ENCODE results near the gene NCF2.

The NCF2 gene

DNA sequence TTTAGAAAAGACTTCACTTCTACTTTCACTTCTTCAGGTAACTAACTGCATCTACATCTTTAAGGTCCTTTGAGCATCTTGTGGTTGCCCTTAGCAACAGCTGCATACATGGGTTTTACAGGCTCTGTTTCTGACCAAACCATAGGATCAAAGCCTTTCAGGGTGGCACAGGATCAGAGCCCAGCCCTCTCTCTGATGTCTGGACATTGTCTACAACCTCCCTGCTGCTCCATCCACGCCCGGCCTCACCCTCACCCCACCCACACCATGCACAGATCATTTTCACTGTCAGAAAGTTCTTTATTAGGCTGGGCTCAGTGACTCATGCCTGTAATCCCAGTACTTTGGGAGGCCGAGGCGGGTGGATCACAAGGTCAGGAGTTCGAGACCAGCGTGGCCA, 5.2 kb downstream of the NCF2 start:
- DNase-seq (ENCODE audit: low read depth in 4 of 4, low spot score in 1 of 4) = no peak

DNA sequence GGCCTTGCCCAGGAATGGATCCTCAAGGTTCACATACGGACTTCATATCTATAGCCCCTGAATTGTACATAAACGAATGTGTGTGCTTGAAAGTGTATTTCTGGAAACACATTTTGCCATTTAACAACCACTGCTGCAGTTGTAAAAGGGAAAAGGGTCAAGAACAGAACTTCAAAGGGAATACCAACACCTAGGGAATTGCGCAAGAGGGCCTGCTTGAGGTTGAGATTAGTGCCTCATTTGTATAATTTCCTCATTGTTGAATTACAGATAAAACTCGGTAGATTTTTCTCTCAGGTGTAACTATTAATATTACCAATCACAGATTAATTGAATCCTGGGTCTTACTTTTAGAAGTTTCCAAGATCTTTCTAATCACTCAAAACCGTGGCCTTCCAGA, 6.1 kb downstream of the NCF2 start:
- DNase-seq (ENCODE audit: low read depth in 4 of 4, low spot score in 1 of 4) = no peak

DNA sequence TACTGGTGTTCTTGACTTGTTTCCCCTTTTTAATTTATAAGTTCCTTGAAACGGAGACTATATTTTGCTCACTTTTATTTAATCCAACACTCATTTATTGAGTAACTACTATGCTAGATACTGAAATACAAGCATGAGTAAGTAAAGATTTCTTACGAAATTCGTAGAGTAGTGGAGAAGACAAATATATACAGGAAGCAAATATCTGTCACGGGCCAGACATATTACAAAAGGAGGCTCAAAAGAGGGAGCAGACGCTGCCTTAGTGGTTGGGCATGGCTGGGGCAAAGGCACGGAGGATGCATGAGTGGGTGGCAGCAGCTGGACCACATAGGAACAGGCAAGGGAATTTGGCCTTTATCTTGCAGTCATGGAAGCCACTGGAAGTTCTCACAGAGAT, 6.8 kb downstream of the NCF2 start:
- DNase-seq (ENCODE audit: low read depth in 4 of 4, low spot score in 1 of 4) = no peak

DNA sequence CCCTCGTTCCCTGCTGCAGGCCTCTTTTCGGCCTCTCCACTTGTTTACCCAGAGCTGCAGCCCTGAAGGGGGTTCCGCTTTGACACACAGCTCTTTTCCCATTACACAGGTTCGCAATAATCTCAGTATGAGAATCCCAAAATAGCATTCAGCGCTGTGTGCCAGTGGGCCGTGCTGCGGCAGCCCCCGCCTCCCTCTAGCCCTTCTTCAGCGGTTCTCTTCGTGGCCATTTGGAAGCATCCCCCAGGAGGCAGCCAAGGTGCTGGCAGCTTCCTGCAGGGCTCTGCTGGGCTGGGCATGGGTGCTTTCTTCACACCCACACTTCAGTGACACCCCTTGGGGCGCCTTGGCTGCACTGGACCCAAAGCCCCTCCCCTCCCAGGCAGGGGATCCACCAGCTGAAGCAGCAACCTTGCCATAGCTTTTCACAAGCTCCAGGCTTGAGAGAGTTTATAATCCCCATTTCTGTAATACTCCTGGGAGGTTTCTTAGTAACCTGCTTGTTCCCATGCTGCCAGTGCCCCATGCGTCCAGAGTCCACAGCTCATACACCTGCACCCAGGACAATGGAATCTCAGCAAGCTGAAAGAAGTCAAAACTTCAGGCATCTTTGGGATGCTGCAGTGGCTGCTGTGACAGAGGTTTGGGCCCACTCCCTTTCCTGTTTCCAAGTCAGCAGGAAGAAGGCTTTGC, 8.1 kb downstream of the NCF2 start:
- no peak for DNase-seq (ENCODE audit: low read depth in 4 of 4, low spot score in 1 of 4)

DNA sequence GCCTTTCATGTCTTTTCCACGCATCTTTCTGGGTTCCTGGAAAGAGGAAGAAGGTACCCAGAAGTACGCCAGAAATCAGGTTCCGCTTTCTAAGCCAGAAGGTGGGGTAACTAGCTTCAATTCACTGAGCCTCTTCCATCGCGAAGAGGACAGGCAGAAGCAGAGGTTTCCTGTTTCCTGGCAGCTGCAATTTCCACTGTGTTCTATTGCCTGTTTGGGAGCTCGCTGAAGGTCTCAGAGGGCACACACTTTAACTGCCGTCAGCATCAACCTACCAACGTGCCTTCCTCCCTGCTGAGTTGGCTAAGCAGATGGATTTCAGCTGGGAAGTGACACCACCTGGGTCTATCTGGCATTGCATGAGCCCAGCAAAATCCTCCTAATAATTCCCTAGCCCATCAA, 10.0 kb downstream of the NCF2 start:
- DNase-seq (ENCODE audit: low read depth in 4 of 4, low spot score in 1 of 4) = no peak

DNA sequence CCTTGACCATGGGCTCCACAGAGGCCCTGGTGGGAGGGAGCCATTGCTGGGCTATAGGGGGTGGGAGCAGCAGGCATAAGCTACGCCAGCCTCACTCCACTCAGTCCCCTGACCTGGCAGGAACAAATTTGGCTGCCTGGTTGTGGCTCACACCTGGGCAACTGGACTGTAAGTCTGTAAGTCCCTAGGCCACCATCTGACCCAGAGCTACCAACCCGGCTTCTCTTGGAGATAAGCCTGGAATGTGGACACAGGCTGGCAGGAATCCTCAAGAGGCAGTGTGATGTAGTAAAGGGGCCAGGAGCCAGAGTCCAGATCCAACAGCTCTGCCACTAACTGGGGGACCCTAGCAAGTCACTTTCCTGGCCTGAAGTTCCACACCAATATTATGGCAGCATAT, 11.4 kb downstream of the NCF2 start:
- DNase-seq (ENCODE audit: low read depth in 4 of 4, low spot score in 1 of 4) = no peak

DNA sequence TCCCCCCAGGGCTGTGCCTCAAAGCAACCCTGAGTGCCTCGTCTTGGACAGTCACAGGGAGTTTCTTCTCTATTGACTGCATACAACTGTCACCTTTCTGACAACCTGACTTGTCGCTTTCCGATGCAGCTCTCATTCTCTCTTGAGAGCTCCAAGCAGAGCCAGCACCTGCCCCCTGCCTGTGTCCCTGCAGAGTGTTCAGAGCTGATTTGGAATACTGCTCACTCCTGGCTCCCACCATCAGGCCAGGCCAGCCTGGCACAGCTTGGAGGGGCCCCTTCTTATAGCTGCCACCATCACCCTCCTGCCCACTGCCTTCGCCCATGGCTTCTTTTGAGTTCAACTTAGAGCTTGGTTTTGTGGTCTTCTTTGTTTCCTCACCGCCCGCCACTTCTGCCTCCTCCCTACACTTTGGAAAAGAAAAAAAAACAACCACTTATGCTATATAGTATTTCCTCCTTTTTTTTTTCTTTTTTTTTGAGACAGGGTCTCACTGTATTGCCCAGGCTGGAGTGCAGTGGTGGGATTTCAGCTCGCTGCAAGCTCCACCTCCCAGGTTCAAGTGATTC, 12.3 kb downstream of the NCF2 start:
- DNase-seq (ENCODE audit: low read depth in 4 of 4, low spot score in 1 of 4) = no peak

DNA sequence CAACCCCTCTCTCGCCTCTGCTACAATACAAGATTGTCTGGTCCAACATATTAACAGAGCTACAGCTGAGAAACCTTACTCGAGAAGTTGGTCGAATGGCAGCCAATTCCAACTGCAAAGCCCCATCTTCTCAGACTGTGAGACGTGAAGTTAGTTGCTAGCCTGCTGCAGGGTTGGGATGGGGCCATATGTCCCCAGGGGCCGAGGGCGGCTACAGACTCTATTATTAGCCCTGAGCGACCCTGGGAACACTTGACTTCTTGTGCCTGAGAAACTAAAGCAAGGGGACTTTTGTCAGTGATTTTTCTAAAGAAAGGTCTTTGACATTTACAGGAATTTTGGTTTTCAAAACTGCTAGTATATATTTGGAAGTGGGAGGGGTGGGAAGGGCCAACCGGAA, 13.7 kb downstream of the NCF2 start:
- no peak for DNase-seq (ENCODE audit: low read depth in 4 of 4, low spot score in 1 of 4)

DNA sequence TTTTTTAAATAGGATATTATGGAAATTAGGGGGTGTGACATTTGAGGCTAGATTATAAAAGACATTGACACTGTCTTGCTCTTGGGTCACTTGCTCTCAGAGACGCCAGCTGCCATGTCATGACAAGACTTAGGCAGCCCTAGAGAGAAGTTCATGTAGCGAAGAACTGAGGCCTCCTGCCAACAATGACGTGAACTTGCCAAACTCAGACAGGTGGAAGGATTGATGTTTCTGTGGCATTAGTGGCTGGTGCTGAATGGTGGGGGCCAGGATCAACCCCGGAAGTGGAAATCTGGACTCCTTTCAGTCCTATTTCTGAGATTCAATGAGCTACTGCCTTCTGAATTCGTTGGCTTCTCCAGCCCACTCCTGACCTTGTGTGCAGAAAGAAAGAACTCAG, 14.7 kb downstream of the NCF2 start:
- no peak for DNase-seq (ENCODE audit: low read depth in 4 of 4, low spot score in 1 of 4)

DNA sequence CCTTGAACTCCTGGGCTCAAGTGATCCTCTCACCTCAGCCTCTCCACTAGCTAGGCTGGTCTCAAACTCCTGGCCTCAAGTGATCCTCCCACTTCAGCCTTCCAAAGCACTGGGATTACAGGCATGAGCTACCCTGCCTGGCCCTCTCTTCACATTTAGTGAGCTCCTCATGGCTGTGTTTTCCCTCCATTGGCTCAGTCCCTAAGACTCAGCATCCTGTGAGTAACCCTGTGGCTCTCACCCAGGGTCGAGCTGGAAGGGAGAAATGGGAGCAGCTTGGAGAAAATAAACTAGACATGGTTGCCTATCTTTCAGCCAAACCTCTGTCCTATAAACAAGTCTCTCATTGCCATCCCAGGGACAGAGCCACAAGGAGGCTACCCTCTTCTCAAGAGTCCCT, 17.5 kb downstream of the NCF2 start:
- DNase-seq (ENCODE audit: low read depth in 4 of 4, low spot score in 1 of 4) = no peak

DNA sequence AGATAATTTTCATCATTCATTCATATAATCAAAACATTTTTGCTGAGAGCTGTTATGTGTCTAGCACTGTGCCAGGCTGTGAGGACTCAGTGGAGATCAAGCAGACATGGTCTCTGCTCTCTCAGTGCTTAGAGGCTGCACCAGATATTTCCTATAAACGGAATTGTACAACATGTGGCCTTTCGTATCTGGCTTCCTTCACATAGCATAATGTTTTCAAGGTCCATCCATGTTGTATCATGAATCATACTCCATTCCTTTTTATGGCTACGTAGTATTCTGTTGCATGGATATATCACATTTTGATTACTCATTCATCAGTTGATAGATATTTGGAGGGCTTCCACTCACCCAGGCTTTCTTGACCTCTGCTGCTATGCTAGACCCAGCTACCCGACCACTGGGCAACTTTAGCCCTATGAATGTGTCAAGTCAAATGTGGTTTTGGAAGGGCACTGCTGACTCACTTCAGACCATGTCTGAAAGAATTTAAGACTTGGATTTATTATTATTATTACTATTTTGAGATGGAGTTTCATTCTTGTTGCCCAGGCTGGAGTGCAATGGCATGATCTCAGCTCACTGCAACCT, 18.5 kb downstream of the NCF2 start:
- DNase-seq (ENCODE audit: low read depth in 4 of 4, low spot score in 1 of 4) = no peak

DNA sequence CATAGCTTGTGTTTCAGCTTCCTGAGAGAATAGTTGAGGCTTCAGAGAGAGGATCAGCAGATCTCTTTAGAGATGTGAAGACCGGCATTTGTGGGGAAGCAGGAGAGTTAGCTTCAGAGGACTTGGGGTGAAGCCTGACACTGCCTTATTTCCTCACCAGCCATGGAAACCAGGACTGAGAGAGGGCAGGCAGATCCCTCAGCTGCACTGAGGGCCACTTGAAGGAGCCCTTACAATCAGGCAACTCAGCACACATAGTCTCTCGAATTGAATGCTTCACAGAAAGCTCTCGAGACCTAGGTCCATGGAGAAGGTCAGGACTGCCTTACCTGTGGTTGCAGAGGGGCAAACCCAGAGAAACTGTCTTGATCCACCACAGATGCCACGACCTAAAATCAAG, 19.8 kb downstream of the NCF2 start:
- no peak for DNase-seq (ENCODE audit: low read depth in 4 of 4, low spot score in 1 of 4)

DNA sequence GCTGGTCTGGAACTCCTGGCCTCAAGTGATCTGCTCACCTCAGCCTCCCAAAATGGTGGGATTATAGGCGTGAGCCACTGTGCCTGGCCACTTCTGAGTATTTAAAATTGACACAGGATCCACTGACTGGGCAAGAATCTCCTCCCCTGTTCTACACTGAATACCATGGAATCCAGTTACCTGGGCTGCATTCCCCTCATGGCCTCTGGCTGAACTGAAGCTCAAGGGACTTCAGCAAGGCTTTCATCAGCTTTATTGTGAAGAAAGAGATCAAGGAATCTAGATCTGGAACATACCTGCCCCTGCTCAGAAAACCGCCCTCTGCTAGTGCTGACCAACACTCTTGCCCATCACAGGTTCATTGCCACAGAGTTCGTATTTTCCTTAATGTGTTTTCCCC, 20.5 kb downstream of the NCF2 start:
- DNase-seq (ENCODE audit: low read depth in 4 of 4, low spot score in 1 of 4) = no peak

DNA sequence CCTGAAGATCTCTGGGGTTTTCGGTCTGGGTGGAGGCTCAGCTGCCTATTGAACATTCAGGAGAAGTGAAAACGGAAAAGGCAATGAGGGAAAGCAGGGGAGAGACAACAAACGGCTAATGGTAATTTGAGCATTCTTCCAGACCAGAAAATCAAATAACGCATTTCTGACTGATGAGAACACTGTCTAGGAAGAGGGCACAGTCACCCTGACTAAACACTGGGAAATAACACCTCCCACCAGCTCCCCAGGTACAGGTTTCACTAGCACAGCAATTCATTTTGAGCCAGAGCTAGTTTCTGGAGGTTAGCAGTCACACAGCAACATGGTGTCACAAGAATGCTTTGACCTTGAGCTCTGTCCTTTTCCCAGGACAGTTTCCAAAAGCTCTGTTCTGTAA, 21.1 kb downstream of the NCF2 start:
- no peak for DNase-seq (ENCODE audit: low read depth in 4 of 4, low spot score in 1 of 4)

DNA sequence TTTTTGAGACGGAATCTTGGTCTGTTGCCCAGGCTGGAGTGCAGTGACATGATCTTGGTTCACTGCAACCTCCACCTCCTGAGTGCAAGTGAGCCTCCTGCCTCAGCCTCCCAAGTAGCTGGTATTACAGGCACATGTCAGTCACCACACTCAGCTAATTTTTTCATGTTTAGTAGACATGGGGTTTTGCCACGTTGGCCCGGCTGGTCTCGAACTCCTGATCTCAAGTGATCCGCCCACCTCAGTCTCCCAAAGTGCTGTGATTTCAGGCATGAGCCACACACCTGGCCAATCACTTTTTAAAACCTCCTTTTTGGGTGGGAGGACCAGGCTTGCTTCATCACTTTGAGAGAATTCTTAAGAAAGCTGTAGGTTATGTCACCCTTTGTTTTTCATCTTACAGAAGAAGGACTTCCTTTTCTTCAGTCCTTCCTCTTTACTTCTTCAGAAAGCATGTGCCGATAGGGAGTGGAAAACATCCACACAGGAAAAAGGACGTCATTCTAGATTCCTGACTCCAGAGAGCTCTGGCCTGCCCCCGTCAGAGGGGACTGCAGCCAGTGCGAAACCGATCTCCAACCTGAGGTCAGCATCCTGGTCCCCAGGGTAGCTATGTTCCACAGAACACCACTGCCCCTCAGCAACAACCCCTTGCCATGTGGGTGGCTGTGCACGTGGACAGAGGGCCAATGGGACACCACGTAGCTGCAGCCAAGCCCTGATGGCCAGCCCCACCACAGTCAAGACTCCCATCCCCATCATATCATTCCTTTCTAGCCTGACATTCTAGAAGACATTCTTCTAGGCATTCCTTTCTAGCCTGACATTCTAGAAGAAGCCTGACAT, 21.9 kb downstream of the NCF2 start:
- no peak for DNase-seq (ENCODE audit: low read depth in 4 of 4, low spot score in 1 of 4)

DNA sequence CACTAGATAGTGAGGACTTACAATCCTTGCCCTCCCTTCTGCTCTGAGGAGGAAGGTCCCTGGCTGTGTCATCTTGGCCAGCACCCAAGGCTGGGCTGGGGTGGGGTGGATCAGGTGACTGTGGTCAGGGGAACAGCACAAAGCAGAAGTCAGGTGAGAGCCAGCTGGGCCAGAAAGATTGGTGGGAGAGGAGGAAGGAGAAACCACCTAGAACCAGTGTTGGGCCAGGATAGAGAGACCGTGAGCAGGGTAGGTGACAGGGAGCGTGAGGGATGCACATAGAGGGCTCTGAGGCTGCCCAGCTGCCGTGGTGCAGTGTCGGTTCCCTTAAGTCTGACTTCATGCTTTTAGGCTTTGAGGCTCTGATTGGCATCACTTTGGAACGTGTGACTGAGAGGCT, 22.7 kb downstream of the NCF2 start:
- DNase-seq (ENCODE audit: low read depth in 4 of 4, low spot score in 1 of 4) = no peak

DNA sequence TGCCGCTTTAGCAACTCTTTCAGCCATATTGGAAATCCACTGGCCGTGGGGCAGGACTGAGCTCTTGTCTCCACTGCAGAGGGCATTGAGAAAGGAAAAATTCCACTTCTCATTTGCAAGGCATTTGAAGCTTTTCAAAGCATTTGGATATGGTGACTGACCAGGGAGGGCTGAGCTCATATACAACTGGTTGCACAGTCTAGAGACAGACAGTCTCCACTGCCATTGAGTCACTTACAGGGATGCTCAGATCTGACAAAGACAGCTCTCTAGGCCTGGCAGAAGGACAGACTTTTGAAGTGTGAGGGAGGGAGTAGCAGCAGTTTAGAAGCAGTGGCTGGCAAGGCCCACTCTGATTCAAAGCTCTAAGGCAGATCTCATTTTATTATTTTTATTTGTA, 24.2 kb downstream of the NCF2 start:
- no peak for DNase-seq (ENCODE audit: low read depth in 4 of 4, low spot score in 1 of 4)

DNA sequence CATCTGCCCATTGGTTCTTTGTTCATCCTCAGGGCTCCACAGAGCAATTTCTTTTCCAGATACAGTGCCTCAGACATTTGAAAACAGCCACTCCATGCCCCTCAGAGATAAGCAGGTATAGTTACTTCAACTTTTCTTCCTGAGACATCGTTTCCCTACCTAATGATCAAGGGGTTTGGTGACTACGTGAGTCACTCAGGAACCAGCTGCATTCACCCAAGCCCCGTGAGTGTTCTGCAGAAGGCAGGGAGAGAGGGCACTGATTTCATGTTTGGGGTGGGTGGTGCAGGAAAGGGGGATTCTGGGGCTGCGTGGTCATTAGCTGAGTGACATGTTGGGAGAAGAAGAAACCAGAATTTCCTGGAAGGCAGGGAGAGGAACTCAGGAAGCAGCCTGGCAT, 25.0 kb downstream of the NCF2 start:
- DNase-seq (ENCODE audit: low read depth in 4 of 4, low spot score in 1 of 4) = no peak

DNA sequence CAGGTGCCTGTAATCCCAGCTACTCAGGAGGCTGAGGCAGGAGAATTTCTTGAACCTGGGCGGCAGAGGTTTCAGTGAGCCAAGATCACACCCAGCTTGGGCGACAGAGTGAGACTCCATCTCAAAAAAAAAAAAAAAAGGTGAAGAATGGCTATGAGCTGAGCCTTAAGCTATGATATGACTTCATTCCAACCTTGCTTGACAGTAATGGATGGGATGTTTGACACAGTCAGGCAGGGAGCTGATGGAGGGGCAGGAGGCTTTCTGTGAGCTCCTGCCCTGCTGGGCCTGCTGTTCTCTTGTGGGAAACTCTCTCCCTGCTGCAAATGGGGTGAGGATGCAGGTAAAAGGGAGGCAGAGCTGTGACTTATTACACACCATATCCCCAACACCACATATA, 27.6 kb downstream of the NCF2 start:
- no peak for DNase-seq (ENCODE audit: low read depth in 4 of 4, low spot score in 1 of 4)

DNA sequence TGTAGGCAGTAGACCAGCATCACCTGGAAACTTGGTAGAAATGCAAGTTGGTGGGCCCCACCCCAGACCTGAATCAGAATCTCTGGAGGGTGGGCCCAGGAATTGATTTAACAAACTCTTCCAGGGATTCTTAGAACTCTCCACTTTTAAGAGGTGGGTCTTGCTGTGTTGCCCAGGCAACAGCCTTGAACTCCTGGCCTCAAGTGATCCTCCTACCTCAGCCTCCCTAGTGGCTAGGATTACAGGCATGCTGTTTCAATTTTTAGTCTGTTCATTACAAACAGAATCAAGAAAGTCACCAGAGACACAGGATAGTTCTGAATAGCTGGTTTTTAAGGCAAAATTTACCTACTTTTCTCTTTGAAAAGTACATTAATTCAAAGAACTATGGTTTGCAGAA, 31.2 kb downstream of the NCF2 start:
- no peak for DNase-seq (ENCODE audit: low read depth in 4 of 4, low spot score in 1 of 4)

DNA sequence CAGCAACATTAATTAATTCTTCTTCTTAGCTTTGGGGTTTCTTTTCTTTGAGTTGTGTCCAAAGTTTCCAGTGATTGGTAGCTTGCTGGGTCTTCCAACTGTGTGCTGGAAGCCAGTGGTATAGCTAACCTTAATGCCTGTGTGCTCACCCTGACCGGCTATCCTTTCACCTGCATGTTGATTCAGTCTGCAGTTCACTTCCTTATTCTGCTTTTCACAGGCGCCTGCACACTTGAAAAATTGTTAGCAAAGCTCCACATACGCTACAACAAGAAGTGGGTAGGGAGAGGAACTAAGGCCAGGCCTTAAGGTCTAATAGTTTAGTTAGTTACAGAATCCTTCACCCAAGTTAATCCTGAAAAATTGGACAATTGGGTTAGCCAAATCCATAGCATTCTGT, 35.7 kb downstream of the NCF2 start:
- DNase-seq (ENCODE audit: low read depth in 4 of 4, low spot score in 1 of 4) = no peak

DNA sequence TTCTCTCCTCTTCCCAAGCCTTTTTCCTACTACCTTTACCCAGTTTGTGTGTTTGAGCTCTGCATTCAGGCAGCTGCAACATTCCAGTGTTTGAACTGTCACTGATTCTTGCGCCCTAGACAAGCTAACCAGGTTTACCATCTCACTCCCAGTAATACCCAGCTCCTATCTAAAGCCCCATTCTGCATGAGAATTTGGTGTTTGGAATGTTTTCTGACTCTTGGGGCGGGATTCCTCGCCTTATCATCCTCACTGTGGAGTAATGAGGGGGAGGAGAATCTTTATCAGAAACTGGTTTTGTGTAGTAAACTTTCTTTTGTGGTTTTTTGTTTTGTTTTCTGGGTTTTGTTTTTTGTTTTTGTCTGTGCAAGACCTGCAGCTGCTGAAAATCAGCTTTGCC, 36.5 kb downstream of the NCF2 start:
- DNase-seq (ENCODE audit: low read depth in 4 of 4, low spot score in 1 of 4) = no peak

Data from stimulated activated CD4-positive, alpha-beta T cell treated with anti-CD3 and anti-CD28 coated beads, Interleukin-1b, Interleukin-23, amount 100 ng/mL, for 24 hours (primary cell).